SK-N-SH treated with all-trans-retinoic acid at 6 μM for 48 hours (cell line): ENCODE data around the gene SPACA6.

Experiments
- ARNTL ChIP-seq: fragments of 450-650 bp; formaldehyde crosslinking; IDR thresholded peaks from 2 replicates; pipeline ENCODE4 v1.5.0; 2020; ENCODE audit warnings: low read depth, mild to moderate bottlenecking, moderate library complexity, borderline replicate concordance
- ISL1 ChIP-seq: fragments of 250-450 bp; sonication (Bioruptor Pico); IDR thresholded peaks from 2 replicates; pipeline ENCODE4 v2.1.2; 2022; ENCODE audit warnings: mild to moderate bottlenecking, moderate library complexity
- OSR1 ChIP-seq: fragments of 250-450 bp; sonication (Bioruptor Pico); IDR thresholded peaks from 2 replicates; pipeline ENCODE4 v1.8.0; 2022; ENCODE audit warnings: moderate library complexity, mild to moderate bottlenecking, inconsistent platforms
- RARB ChIP-seq: fragments of 250-450 bp; sonication (Bioruptor Pico); IDR thresholded peaks from 2 replicates; pipeline ENCODE4 v1.8.0; 2021; ENCODE audit warnings: mild to moderate bottlenecking, moderate library complexity
- ZFP3 ChIP-seq: fragments of 250-450 bp; sonication (Bioruptor Pico); IDR thresholded peaks from 2 replicates; pipeline ENCODE4 v1.5.0; 2020; ENCODE audit warnings: mild to moderate bottlenecking, moderate library complexity
- TF ChIP-seq, protein P1 (sequence below): fragments of 250-450 bp; sonication (Bioruptor Pico); IDR thresholded peaks from 2 replicates; pipeline ENCODE4 v1.8.0; 2020; ENCODE audit warnings: mild to moderate bottlenecking, moderate library complexity, borderline replicate concordance
- TF ChIP-seq, protein P2 (sequence below): fragments of 250-450 bp; sonication (Bioruptor Pico); IDR thresholded peaks from 2 replicates; pipeline ENCODE4 v1.8.0; 2021; ENCODE audit warnings: low read depth, mild to moderate bottlenecking, moderate library complexity, borderline replicate concordance

DNA sequence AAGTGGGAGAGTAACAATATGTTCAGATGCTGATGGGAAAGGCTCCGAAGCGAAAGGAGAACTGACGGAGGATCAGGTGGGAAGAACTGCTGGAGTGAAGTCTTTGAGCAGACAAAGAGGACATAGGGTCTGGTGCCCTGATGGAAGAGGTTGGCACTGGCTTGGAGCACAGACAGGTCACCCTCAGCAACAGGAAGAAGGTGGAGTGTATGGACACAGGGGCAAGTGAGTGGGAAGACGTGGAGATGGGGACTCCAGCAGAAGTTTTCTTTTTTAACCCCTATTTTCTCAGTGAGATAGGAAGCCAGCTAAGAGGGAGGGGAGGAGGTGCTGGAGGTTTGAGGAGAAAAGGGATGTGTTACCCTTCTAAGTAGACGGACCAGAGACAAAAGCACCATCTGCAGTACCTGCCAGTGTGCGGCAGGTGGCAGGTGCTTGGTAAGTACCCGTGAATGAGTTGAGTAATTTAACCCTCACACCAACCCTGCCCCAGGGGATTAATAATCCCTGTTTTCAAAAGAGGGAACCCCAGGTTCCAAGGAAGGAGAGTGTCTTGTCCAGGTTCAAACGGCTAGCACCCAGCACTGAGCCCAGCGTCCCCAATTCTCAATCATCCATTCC, 19.4 kb downstream of the SPACA6 start:
- TF ChIP-seq, protein P1, sequence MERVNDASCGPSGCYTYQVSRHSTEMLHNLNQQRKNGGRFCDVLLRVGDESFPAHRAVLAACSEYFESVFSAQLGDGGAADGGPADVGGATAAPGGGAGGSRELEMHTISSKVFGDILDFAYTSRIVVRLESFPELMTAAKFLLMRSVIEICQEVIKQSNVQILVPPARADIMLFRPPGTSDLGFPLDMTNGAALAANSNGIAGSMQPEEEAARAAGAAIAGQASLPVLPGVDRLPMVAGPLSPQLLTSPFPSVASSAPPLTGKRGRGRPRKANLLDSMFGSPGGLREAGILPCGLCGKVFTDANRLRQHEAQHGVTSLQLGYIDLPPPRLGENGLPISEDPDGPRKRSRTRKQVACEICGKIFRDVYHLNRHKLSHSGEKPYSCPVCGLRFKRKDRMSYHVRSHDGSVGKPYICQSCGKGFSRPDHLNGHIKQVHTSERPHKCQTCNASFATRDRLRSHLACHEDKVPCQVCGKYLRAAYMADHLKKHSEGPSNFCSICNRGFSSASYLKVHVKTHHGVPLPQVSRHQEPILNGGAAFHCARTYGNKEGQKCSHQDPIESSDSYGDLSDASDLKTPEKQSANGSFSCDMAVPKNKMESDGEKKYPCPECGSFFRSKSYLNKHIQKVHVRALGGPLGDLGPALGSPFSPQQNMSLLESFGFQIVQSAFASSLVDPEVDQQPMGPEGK (CRISPR knock-in tag): no peak
- TF ChIP-seq OSR1 (CRISPR knock-in tag) (no peak), RARB (CRISPR knock-in tag) (no peak), ZFP3 (no peak), ARNTL (CRISPR knock-in tag) (no peak), ISL1 (CRISPR knock-in tag) (no peak)
- TF ChIP-seq, protein P2, sequence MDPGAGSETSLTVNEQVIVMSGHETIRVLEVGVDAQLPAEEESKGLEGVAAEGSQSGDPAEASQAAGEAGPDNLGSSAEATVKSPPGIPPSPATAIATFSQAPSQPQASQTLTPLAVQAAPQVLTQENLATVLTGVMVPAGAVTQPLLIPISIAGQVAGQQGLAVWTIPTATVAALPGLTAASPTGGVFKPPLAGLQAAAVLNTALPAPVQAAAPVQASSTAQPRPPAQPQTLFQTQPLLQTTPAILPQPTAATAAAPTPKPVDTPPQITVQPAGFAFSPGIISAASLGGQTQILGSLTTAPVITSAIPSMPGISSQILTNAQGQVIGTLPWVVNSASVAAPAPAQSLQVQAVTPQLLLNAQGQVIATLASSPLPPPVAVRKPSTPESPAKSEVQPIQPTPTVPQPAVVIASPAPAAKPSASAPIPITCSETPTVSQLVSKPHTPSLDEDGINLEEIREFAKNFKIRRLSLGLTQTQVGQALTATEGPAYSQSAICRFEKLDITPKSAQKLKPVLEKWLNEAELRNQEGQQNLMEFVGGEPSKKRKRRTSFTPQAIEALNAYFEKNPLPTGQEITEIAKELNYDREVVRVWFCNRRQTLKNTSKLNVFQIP: no peak
